ENCODE data around the gene ACAA1. TPM values are rescaled to one million over a fixed set of nuclear protein-coding genes. Genes with fewer than 3 reads are reported as not detected.
A peak's percentile ranks its signal among the peaks of the same experiment; 100 is the strongest.
"Not testable (repeated sequence)": the region's sequence is repeated elsewhere in the genome, so short reads cannot be mapped to it uniquely, and the experiment has no call there.

Gene ACAA1
- 72.7 TPM for total RNA-seq

- ATAC-seq: peak; percentile 96
These were observed at the start of gene ACAA1 for GRCh38 chr3:38136777-38137614. TSS of gene ACAA1 (minus strand) at chr3:38137127. CDS start at chr3:38137035, 92 bp downstream.

DNA sequence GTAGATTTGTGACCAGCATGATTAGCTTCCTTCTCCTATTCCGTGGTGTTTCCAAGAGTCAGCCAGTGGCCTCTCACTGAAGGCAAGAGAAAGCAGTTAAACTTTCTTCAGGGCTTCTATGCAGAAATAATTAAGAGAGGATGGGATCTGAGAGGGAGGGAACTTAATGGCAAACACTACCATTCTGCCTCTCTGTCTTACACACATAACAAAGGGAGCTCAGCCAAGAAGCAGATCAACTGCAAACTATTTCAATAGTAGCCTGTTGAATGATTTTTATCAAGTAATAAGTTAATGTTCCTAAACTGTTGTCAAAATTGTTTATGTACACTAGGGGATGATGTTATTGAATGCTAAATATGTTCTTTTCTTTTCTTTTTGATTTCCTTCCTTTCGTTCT is 40.3 kb upstream of the ACAA1 start:
- ATAC-seq: no peak

- ATAC-seq: no peak
These were observed 37.0 kb upstream of the ACAA1 start for GRCh38 chr3:38173834-38174418.

DNA sequence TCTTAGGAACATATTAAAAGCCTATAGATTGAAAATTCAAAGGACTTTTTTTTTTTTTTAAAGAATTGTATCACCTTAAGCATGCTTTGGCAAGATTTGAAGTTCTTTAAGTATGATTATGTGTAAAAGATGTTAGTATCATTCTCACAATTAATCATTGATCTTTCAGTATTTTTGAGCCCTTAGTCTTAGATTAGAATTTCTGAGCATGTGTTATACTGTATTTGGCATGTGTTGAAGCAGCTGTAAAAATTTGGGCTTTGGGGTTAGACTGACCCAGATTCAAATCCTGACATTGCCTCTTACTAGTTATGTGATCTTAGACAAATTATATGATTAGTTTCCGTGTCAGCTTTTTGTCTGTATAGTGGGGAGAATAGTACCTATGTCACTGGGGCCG is 34.7 kb upstream of the ACAA1 start:
- ATAC-seq: no peak

DNA sequence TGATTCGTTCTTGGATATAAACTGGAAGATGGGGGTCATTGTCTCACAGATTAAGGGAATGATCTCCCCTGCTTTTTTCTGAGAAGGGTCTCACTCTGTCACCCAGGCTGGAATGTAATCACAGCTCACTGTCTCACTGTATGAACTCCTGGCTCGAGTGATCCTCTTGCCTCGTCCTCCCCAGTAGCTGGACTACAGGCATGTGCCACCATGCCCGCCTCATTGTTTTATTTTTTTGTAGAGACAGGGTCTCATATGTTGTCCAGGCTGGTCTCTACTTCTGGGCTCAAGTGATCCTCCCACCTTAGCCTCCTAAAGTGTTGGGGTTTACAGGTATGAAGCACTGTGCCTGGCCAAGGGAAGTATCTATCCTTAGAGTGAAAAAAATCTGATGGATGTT is 33.8 kb upstream of the ACAA1 start:
- ATAC-seq: no peak

- ATAC-seq: no peak
These were observed 32.0 kb upstream of the ACAA1 start for GRCh38 chr3:38169027-38169317.

DNA sequence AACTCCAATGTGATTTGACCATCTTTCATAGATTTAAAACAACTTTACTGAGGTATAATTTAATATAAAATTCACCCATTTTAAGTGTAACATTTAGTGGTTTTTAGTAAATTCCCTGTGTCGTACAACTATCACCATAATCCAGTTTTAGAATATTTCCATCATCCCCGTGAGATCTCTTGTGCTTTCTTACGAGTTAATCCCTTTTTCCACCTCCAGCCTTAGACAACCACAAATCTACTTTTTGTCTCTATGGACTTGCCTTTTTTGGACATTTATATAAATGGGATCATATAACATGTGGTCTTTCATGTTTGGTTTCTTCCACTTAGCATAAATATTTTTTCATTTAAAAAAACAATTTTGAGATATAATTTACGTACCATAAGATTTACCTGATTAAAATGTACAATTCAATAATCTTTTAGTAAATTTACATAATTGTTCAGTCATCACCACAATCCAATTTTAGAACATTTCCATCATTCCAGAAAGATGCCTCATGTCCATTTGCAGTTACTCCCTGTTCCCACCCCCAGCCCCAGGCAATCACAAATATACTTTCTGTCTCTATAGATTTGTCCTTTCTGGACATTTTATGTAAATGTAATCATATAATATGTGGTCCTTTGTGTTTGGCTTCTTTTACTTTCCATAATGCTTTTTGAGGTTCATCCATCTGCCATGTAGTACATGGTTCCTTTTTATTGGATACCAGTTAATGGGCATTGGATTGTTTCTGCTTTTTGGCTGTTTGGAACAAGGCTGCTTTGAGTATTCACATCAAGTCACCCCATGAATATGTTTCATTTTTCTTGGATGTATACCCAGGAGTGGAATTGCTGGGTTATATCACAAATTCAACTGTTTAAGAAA is 31.5 kb upstream of the ACAA1 start:
- no peak for ATAC-seq

DNA sequence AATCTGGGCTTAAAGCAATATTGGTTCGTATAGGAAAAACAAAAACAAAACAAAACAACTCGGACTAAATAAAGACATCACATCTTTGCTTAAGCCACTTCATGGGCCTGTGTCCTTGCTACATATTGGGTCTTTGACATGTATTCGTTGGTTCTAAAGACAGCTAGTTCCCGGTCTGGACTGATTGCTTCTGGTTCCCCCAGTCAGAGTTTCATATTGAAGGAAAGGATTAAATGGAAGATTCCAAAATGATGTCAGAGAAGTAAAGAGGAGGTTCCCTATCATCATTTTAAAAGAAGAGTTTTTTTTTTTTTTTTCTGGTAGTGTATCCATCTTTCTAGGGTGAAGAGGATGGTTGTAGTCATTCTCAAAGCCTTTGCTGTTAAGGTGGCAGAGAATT is 30.7 kb upstream of the ACAA1 start:
- no peak for ATAC-seq

- peak; percentile 33 for ATAC-seq
These were observed 28.9 kb upstream of the ACAA1 start for GRCh38 chr3:38165722-38166387.

DNA sequence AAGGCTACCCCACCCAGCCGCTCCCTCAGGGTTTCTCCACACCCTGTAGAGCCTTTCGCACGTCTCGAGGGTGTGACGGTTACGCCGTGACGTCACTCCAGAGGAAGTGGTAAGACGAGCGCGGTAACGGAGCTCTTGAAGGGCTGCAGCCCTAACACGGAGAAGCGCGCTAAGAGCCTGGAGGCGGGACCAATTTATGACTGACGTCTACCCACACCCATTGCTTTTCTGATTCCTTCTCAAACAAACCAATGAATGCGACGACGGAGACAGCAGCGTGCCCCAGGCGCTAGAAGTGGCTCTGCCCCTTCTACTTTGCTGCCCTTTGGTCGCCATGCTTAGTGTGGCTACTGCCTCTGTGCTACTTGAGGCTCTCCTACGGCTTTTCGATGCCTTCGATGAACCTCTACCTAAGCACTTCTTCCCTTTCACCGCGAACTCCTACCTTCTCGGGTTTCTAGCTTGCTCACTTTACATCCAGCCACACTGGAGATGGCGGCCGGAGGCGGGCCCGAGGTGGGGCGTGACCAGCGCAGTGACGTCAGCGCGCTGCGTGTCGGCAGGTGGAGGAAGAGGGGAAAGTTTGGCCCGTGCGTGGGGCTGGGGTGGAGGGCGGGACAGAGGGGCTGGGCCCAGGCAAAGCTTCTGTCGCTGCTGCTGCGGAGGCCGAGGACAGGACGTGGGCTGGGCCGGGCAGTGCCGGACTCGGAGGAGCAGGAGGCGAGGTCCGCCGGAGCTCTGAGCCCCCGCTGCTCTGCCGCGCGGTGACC is 28.2 kb upstream of the ACAA1 start, which contains the start of gene OXSR1:
Gene OXSR1 (plus strand): TSS at position 586 of the 770 bp plus-strand sequence. CDS start 340 bp downstream, outside the sequence.
- peak; percentile 96 for ATAC-seq

GRCh38 chr3:38164643-38164951 is 27.7 kb upstream of the ACAA1 start:
- no peak for ATAC-seq

DNA sequence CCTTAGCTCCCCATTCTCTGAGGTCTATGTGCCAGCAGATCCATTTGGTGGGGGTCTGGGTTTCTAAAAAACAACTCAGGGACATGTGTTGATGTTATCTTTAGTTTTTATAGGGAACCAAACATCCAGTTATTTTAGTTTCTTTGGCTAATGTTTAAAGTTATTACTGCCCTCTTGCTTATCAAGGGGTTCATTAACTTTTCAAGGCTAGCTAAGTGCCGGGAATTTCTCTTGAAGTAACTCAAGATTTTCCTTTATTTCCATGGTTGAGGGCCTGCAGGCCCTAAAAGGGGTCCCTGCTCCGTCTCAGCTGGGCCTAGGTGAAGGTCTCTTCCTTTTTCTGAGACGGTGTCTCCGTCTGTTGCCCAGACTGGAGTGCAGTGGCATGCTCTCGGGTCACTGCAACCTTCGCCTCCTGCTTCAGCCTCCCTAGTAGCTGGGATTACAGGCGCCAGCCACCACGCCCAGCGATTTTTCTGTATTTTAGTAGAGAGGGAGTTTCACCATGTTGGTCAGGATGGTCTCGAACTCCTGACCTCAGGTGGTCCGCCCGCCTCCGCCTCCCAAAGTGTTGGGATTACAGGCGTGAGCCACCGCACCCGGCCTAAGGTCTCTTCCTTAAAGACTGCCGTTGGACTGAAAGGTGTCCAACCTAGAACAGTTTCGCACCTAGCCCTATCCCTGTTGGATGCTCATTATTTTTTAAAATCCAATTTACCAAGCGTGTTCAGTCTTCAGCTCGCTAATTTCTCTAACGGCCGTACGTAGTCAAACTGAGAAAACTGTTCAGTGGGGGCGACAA is 27.1 kb upstream of the ACAA1 start:
- ATAC-seq: no peak

- no peak for ATAC-seq
These were observed 26.4 kb upstream of the ACAA1 start for GRCh38 chr3:38163117-38163840.

DNA sequence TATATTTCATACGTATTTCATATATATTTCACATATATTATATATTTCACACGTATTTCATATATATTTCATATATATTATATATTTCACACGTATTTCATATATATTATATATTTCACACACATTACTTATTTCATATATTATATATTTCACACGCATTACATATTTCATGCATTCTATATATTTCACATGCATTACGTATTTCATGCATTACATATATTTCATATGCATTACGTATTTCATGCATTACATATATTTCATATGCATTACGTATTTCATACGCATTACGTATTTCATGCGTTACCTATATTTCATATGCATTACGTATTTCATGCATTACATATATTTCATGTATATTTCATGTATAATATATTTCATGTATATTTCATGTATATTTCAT is 23.8 kb upstream of the ACAA1 start:
- ATAC-seq: not testable (repeated sequence)

- no peak for ATAC-seq
These were observed 21.5 kb upstream of the ACAA1 start for GRCh38 chr3:38158472-38158871.

DNA sequence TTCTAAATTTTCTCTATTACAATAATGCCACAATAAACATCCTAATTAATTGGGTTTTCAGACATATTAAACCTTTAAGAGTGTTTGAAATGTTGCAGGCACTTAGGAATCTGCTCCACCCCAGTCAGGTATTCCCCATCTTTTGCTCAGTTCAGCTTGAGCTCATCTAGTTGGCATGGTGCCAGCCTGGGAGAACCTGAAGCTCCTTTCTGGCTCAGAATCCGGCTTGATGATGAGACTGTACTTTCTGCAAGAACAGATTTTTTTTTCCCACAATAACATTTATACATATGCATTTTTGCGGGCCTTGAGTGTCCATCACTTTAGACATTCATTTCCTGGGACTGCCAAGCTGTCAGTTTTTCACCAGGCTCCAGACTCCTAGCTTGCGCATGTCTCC is 20.7 kb upstream of the ACAA1 start:
- ATAC-seq: no peak

DNA sequence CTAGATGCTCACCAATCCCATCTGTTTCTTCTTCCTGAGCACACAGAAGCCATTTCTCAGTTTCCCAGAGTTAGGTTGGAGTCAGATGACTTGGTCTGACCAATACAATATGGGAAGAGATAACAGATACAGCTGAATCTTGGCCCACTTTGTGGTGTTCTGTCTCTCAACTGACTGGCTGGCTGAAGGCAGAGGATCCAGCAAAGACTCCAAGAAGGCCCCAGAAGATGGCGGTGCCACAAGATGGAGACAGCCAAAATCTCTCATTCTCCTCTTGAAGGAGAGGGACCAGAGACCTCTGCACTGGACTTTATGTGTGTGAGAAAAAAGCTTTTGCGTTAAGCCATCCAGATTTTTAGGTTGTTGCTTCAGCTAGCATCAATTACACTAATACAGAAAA is 20.2 kb upstream of the ACAA1 start:
- no peak for ATAC-seq

DNA sequence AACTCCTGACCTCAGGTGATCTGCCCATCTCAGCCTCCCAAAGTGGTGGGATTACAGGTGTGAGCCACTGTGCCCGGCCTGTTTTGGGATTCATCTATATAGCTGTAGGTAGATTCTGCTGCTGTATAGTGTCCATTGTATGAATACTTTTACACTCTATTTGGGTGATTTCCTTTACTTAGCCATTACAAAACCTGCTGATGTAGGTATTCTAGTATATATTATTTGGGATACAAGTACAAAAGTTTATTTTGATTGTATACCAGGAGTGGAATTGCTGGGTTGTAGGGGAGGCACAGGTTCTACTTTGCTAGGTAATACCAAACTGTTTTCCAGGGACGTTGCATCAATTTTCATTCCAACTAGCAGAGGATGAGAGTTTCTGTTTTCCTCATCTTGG is 18.9 kb upstream of the ACAA1 start:
- no peak for ATAC-seq

DNA sequence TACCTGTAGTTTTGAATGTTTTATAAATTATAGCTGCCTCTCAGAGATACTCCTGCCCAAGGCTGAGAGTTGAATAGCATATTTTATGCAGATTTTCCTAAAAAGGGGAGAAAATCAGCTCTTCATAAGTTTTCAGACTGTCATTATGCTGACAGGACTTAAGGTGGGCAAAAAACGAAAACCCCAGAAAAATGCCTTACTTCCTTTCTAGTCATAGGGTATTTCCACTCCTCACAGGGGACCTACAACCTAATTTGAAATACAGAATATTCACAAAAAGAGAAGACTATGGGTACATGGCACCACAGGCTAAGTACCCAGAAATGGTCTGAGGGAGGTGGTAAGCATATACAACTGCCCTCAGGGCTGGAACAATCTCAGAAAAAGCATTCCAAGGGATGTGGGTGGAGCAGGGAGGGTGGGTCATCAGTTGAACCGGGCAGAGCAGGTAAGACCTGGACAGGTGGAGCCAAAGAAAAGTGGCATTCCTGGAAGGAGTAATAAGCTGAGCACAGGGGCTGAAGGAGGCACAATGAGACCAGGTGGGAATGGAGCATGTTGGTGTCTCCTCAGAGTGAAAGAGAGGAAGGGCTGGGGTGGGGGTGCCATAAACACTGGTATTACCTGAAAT is 17.8 kb upstream of the ACAA1 start:
- peak; percentile 75 for ATAC-seq

GRCh38 chr3:38154033-38154494 is 17.1 kb upstream of the ACAA1 start:
- peak; percentile 90 for ATAC-seq
